Lower leg skin (tissue), 4 donors: Measurements from ENCODE around the gene SMAD6. TPM values are rescaled to one million over a fixed set of nuclear protein-coding genes. Genes with fewer than 3 reads are reported as not detected.

Experiments
- DNase-seq, 2 donors: peaks; one replicate each; pipeline ENCODE4 v3.0.0-alpha.2; 2019; ENCODE audit warnings: low spot score in 2 of 2
- H3K4me3 ChIP-seq: fragments of 200-600 bp; sonication (generic); 2 replicates; pipeline ENCODE4 v1.5.1; 2017; ENCODE audit warnings: mild to moderate bottlenecking, low read depth; ENCODE audit not compliant: poor library complexity, severe bottlenecking
- POLR2A ChIP-seq, 2 donors: fragments of 450-650 bp; IDR thresholded peaks; one replicate each; pipeline ENCODE4 v1.6.1; 2016 to 2017; ENCODE audit warnings: antibody characterized with exemption in 2 of 2, mild to moderate bottlenecking in 1 of 2, moderate library complexity in 1 of 2
- WGBS, 2 donors: methylation state at CpG; one replicate each; pipeline ENCODE4 v1.1.5; 2018; 5-methylcytosine and 5-hydroxymethylcytosine counted together
- intact Hi-C: fragments of 100-400 bp; cut with DNase I; formaldehyde crosslinking; loops from one replicate; pipeline ENCODE4 v1.15.0; 2023; ENCODE audit warnings: low total_unique reads
- total RNA-seq, 4 donors: library from RNA; depleted of rRNA; stranded (reverse); fragments of >200 nt; gene quantifications; one replicate each; pipeline ENCODE4 v1.1.0, GENCODE V29; 2016
- TF ChIP-seq, protein P1 (sequence below), 3 donors: fragments of 450-650 bp; IDR thresholded peaks; one replicate each; pipeline ENCODE4 v1.5.1; 2016; ENCODE audit warnings: antibody characterized with exemption in 3 of 3, mild to moderate bottlenecking in 3 of 3, moderate library complexity in 2 of 3

The SMAD6 gene
- total RNA-seq, 4 donors from 2014 or later = 2.0 to 9.1 (median 6.7) TPM

DNA sequence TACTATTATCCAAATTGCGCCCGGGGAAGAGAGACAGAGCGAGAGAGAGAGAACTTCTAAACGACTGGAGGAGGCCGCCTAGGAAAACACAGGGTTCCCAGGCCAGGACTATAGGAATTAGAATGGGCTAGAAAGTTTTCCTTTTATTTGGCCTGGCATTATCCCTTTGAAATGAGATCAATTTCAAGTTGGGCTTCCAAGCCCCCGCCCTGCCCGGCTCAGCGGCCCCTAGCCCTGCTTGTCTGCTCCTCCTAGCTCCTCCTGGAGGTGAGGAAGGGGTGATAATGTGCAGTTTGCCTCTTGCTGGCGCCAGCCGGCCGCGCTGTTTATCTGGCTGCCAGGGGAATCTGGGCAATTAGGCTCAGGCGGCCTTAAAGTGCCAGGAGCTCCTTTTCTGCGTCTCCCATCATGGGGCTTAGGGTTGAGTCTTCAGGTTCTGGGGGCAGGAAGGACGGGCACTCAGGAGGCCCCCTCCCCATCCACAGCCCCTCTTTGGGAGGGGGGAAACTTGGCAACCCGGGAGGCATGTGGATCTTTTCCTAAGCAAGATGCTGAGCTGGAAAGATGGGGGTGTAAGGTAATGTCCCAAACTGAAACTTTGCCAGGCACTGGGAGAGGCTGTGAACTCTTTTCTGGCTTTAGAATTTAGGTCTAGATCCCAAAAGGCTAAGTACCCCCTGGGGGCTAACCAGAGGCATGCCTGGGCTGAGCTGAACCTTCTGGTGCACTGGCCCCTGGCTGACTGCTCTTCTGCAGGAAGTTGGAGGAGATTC lies 5.5 kb downstream of the SMAD6 start:
- no peak overlapping the region for H3K4me3 ChIP-seq
- DNase-seq = no peak
- intact Hi-C loops = no loop called here
- no peak for TF ChIP-seq POLR2A (IDR thresholded peaks at IDR 0.05)
- TF ChIP-seq, protein P1, sequence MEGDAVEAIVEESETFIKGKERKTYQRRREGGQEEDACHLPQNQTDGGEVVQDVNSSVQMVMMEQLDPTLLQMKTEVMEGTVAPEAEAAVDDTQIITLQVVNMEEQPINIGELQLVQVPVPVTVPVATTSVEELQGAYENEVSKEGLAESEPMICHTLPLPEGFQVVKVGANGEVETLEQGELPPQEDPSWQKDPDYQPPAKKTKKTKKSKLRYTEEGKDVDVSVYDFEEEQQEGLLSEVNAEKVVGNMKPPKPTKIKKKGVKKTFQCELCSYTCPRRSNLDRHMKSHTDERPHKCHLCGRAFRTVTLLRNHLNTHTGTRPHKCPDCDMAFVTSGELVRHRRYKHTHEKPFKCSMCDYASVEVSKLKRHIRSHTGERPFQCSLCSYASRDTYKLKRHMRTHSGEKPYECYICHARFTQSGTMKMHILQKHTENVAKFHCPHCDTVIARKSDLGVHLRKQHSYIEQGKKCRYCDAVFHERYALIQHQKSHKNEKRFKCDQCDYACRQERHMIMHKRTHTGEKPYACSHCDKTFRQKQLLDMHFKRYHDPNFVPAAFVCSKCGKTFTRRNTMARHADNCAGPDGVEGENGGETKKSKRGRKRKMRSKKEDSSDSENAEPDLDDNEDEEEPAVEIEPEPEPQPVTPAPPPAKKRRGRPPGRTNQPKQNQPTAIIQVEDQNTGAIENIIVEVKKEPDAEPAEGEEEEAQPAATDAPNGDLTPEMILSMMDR (IDR thresholded peaks at IDR 0.05) = no peak
- 25 to 26% methylated on average over 16 of the region's 16 CpGs for WGBS, 2 donors

DNA sequence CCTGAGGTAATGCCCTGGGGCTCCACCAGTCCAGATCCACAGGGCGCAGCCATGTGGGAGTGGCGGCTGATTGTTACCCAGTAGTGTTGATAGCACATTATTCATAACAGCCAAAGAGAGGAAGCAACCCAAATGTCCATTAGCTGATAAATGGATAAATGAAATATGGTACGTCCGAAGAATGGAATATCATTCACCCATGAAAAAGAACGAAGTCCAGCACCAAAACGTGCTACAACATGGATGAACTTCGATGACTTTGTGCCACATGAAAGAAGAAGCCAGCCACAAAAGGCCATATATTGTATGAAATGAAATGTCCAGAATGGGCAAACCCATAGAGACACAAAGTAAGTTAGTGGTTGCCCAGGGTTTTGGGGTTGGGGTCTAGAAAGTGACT lies 6.4 kb downstream of the SMAD6 start:
- TF ChIP-seq POLR2A (IDR thresholded peaks at IDR 0.05) = no peak
- TF ChIP-seq, protein P1 (IDR thresholded peaks at IDR 0.05) = no peak
- intact Hi-C loops = no loop called here
- H3K4me3 ChIP-seq = no peak overlapping the region
- WGBS, 2 donors = 94 to 97% methylated on average over 7 of the region's 7 CpGs
- DNase-seq = no peak

DNA sequence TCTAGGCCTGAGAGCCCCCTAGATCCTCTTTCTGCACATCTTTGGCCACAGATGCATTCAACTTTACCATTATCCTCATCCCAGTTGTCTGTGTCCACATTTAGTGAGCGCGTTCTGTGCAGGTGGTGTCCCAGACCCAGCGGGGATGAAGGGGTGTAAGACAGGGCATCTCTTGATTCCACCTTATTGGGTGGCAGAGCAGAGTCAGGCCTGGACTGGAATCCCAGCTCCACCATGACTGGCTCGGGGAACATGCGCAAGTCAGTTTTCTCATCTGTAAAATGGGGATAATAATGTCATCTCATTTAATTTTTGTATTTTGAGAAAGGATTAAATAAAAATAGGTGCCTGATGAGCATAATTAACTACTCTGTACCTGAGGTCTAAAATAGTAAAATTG lies 7.8 kb downstream of the SMAD6 start:
- no peak for TF ChIP-seq POLR2A (IDR thresholded peaks at IDR 0.05)
- TF ChIP-seq, protein P1 (IDR thresholded peaks at IDR 0.05) = no peak
- 98 to 99% methylated on average over 5 of the region's 5 CpGs for WGBS, 2 donors
- no peak overlapping the region for H3K4me3 ChIP-seq
- no peak for DNase-seq
- intact Hi-C loops = no loop called here

DNA sequence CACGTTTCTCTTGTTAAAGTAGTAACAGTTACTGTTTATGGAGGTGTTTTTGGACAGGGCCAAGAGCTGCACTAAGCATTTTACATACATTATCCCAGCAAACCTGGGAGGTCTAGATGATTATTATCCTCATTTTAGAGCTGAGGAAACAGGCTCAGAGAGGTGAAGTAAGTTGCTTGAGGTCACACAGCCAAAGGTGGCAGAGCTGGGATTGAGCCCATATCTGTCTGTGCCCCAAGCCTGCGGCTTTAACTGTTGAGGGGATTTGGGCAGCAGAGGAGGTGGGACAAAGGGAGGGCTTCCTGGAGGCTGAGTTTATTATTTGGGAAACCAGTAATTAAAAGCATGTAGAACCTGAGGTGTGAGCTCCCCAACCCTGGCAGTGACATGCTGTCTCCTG lies 9.2 kb downstream of the SMAD6 start:
- WGBS, 2 donors = 22 to 47% methylated on average over 2 of the region's 2 CpGs
- no peak overlapping the region for H3K4me3 ChIP-seq
- no peak for DNase-seq
- intact Hi-C loops = no loop called here
- TF ChIP-seq, protein P1 (IDR thresholded peaks at IDR 0.05) = no peak
- no peak for TF ChIP-seq POLR2A (IDR thresholded peaks at IDR 0.05)

DNA sequence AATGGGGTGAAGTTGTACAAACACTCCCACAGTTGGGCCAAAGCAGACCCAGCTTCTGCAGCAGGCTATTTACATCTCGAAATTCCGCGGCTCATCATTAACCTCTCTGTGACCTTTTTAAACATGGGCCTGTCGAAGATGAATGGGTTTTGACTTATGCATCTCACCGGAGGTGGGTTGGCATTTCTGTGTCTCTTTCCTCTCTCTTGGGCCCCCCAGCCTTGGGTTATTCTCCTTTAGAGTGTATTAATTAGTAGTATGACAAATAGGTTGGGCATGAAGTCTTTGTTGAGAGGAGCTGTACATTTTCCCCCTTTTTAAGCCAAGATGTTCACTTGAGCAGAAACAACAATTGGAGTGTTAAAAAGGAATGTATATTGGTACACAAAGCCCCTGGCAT lies 9.8 kb downstream of the SMAD6 start:
- intact Hi-C loops = no loop called here
- no peak overlapping the region for H3K4me3 ChIP-seq
- WGBS, 2 donors = 74 to 75% methylated on average over 5 of the region's 5 CpGs
- TF ChIP-seq POLR2A (IDR thresholded peaks at IDR 0.05) = no peak
- TF ChIP-seq, protein P1 (IDR thresholded peaks at IDR 0.05) = no peak
- DNase-seq = no peak
